ENCODE results near the gene EIF3K. TPM values are rescaled to one million over a fixed set of nuclear protein-coding genes. Genes with fewer than 3 reads are reported as not detected.
A peak's percentile ranks its signal among the peaks of the same experiment; 100 is the strongest.

EIF3K gene
- total RNA-seq, 1 experiment from 2014 or later: 414 TPM

- intact Hi-C loops (cut with micrococcal nuclease): loop anchor here (5.0 kb wide), 1 partner anchor 38 kb away; the partner anchor contains the start of gene ACTN4
- no peaks in the 10 kb centered on the region for H4K20me1 ChIP-seq (ENCODE audit: low read length)
- H3K4me1 ChIP-seq (ENCODE audit: insufficient read depth, low read length): peaks cover 82% of the 10 kb centered on the region
- H3K36me3 ChIP-seq (ENCODE audit: low read depth, low read length): peaks cover 46% of the 10 kb centered on the region
- BruUV-seq (replicated peaks): TSS peak; percentile 70
- peaks cover 85% of the 10 kb centered on the region for H3K79me2 ChIP-seq (ENCODE audit: low read length)
- H3K27ac ChIP-seq (ENCODE audit: low read length): peak overlapping the region; percentile 100
- ChIA-PET CTCF (no interaction called here), POLR2A (ENCODE audit: unreplicated experiment) (no interaction called here)
- no peak overlapping the region for H2AFZ ChIP-seq (ENCODE audit: low read length)
- no peak for DNase-seq
- TF ChIP-seq EZH2phosphoT487 (IDR thresholded peaks at IDR 0.05; ENCODE audit: borderline replicate concordance, low read length) (no peak), EZH2 (IDR thresholded peaks at IDR 0.05; ENCODE audit: low read length, unreplicated experiment) (no peak)
- TF ChIP-seq, protein P1, sequence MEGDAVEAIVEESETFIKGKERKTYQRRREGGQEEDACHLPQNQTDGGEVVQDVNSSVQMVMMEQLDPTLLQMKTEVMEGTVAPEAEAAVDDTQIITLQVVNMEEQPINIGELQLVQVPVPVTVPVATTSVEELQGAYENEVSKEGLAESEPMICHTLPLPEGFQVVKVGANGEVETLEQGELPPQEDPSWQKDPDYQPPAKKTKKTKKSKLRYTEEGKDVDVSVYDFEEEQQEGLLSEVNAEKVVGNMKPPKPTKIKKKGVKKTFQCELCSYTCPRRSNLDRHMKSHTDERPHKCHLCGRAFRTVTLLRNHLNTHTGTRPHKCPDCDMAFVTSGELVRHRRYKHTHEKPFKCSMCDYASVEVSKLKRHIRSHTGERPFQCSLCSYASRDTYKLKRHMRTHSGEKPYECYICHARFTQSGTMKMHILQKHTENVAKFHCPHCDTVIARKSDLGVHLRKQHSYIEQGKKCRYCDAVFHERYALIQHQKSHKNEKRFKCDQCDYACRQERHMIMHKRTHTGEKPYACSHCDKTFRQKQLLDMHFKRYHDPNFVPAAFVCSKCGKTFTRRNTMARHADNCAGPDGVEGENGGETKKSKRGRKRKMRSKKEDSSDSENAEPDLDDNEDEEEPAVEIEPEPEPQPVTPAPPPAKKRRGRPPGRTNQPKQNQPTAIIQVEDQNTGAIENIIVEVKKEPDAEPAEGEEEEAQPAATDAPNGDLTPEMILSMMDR (conservative IDR thresholded peaks at IDR 0.05; ENCODE audit: low read depth, low read length): no peak
- H3K4me3 ChIP-seq (ENCODE audit: low read length): peak overlapping the region; percentile 6; the same call in 1 of the 2 replicates
- peak overlapping the region; percentile 83 for H3K4me2 ChIP-seq (ENCODE audit: low read length)
- peak overlapping the region; percentile 98 for H3K9ac ChIP-seq (ENCODE audit: low read length)
- no peaks in the 10 kb centered on the region for H3K27me3 ChIP-seq (ENCODE audit: low read length)
- H3F3A ChIP-seq (ENCODE audit: low read length, unreplicated experiment): peaks cover 11% of the 10 kb centered on the region
- H3K9me3 ChIP-seq (ENCODE audit: low read length): no peaks in the 10 kb centered on the region
- no peaks in the 10 kb centered on the region for H3K9me2 ChIP-seq (replicated peaks; ENCODE audit: low read length)
- ATAC-seq: no peak
Measured at GRCh38 chr19:38684862-38685665, 66.1 kb downstream of the EIF3K start.

DNA sequence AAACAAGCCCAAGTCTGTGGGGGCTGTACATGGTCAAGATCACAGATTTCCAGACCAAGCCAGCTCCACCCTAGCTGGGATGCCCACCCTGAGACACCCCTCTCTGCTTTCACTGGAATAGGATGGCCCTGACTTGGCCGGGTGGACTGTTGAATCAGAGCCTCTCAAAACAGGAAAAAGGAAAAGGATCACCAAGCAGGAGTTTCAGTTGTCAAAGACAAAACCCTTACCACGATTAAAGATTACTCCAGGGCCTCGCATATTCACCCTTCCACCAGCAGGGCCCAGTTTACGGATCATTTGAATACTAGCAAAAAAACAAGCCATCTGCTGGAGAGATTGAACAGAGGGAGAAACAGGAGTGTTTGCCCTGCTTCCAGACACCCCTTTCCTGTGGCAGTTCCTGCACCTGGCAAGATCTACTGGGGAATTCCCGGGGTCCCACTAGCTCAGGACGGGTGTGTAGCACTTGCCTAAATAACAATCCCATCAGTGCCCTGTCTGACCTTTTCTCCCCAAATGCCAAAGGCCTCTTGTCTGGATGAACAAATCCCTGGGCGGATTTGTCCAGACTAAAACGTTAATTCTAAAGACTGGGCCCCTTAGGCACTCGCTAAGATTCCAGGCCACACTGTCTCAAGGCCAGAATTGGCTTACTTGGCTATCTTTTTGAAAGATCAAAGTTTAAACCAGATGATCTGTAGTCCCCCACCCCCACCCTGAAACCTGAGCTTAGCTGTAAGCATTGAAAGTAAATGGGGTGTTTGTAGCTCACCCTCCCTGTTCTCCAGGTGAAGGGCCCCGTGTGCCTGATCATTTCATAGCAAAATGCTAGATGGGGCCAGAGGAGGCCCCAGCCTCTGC lies 66.9 kb downstream of the EIF3K start:
- ATAC-seq: no peak
- intact Hi-C loops (cut with micrococcal nuclease): no loop called here
- Histone ChIP-seq H3K9ac (ENCODE audit: low read length) (peak overlapping the region; percentile 98), H3K9me3 (ENCODE audit: low read length) (no peaks in the 10 kb centered on the region), H3K4me1 (ENCODE audit: insufficient read depth, low read length) (peaks cover 81% of the 10 kb centered on the region), H4K20me1 (ENCODE audit: low read length) (no peaks in the 10 kb centered on the region), H2AFZ (ENCODE audit: low read length) (no peak overlapping the region), H3F3A (ENCODE audit: low read length, unreplicated experiment) (peaks cover 11% of the 10 kb centered on the region), H3K4me3 (ENCODE audit: low read length) (no peak overlapping the region), H3K27me3 (ENCODE audit: low read length) (no peaks in the 10 kb centered on the region), H3K9me2 (replicated peaks; ENCODE audit: low read length) (no peaks in the 10 kb centered on the region), H3K27ac (ENCODE audit: low read length) (peak overlapping the region; percentile 100), H3K79me2 (ENCODE audit: low read length) (peaks cover 85% of the 10 kb centered on the region), H3K4me2 (ENCODE audit: low read length) (peak overlapping the region; percentile 83), H3K36me3 (ENCODE audit: low read depth, low read length) (peaks cover 44% of the 10 kb centered on the region)
- no TSS peak for BruUV-seq (replicated peaks)
- ChIA-PET CTCF (no interaction called here), POLR2A (ENCODE audit: unreplicated experiment) (interaction anchor here (0.6 kb wide), 1 partner anchor 27 kb away, joined by 12 read pairs; no protein-coding TSS in a partner anchor)
- TF ChIP-seq EZH2phosphoT487 (IDR thresholded peaks at IDR 0.05; ENCODE audit: borderline replicate concordance, low read length): no peak
- TF ChIP-seq, protein P1 (conservative IDR thresholded peaks at IDR 0.05; ENCODE audit: low read depth, low read length): peak; percentile 46
- DNase-seq: peak; percentile 63

Data from PC-3 (cell line).